IMR-90 (cell line): ENCODE measurements around the gene ARHGAP35. TPM values are rescaled to one million over a fixed set of nuclear protein-coding genes. Genes with fewer than 3 reads are reported as not detected.

Experiments
- ATAC-seq: fragments of 200-7000 bp; cut with Tn5 transposase; 2 replicates; pipeline ENCODE4 v1.9.1; 2020; ENCODE audit warnings: low read depth, mild to moderate bottlenecking, moderate library complexity
- BruUV-seq: library from RNA; stranded (reverse); fragments of 400-500 nt; replicated peaks from 2 replicates; lab custom pipeline; 2021; lab: Mats Ljungman, UMichigan
- CTCF ChIA-PET: fragments of 300-600 bp; formaldehyde crosslinking; extraction: SDS; loops from one replicate; lab custom pipeline; 2021; ENCODE audit warnings: antibody characterized with exemption; lab: Yijun Ruan, JAX
- POLR2A ChIA-PET: fragments of 300-600 bp; sonication (Branson Sonifier 250); formaldehyde crosslinking; loops from one replicate; lab custom pipeline; 2022; ENCODE audit warnings: antibody characterized with exemption; ENCODE audit not compliant: unreplicated experiment; lab: Charles Lee
- DNase-seq: peaks from one replicate; pipeline ENCODE4 v3.0.0; 2013
- H2AFZ ChIP-seq: replicated peaks from 2 replicates; pipeline ENCODE3; 2013; ENCODE audit warnings: low read length, mild to moderate bottlenecking; ENCODE audit not compliant: poor library complexity
- H2AK5ac ChIP-seq: 2 replicates; pipeline ENCODE4 v1.6.1; 2013; ENCODE audit warnings: low read depth, low read length, inconsistent platforms
- H2AK9ac ChIP-seq: replicated peaks from 2 replicates; pipeline ENCODE3; 2013; ENCODE audit warnings: mild to moderate bottlenecking, low read depth, low read length, moderate library complexity; ENCODE audit not compliant: poor library complexity
- H2BK120ac ChIP-seq: 2 replicates; pipeline ENCODE4 v1.6.1; 2013; ENCODE audit warnings: low read depth, low read length, inconsistent platforms
- H2BK15ac ChIP-seq: 3 replicates; pipeline ENCODE4 v1.6.1; 2013; ENCODE audit warnings: low read depth, low read length, inconsistent platforms
- H2BK20ac ChIP-seq: 2 replicates; pipeline ENCODE4 v1.6.1; 2013; ENCODE audit warnings: low read depth, mild to moderate bottlenecking, inconsistent platforms, low read length, moderate library complexity
- H2BK5ac ChIP-seq: 2 replicates; pipeline ENCODE4 v1.6.1; 2013; ENCODE audit warnings: mild to moderate bottlenecking, low read depth, low read length, inconsistent platforms; ENCODE audit not compliant: poor library complexity, severe bottlenecking
- H3K14ac ChIP-seq: replicated peaks from 2 replicates; pipeline ENCODE4 v1.6.1; 2013; ENCODE audit warnings: low read depth, low read length, inconsistent platforms
- H3K18ac ChIP-seq: 2 replicates; pipeline ENCODE4 v1.6.1; 2013; ENCODE audit warnings: low read depth, low read length, control low read depth
- H3K23ac ChIP-seq: 2 replicates; pipeline ENCODE4 v1.6.1; 2013; ENCODE audit warnings: low read depth, low read length, inconsistent platforms
- H3K27ac ChIP-seq: 2 replicates; pipeline ENCODE4 v1.5.1; 2013; ENCODE audit warnings: mild to moderate bottlenecking, control low read depth, low read length; ENCODE audit not compliant: insufficient read depth
- H3K27me3 ChIP-seq: 2 replicates; pipeline ENCODE4 v1.6.1; 2013; ENCODE audit warnings: low read length; ENCODE audit not compliant: control insufficient read depth, insufficient read depth
- H3K36me3 ChIP-seq: 2 replicates; pipeline ENCODE4 v1.6.1; 2013; ENCODE audit warnings: low read length, mixed read lengths; ENCODE audit not compliant: control insufficient read depth, insufficient read depth
- H3K4ac ChIP-seq: 2 replicates; pipeline ENCODE4 v1.6.1; 2013; ENCODE audit warnings: low read depth, low read length, inconsistent platforms
- H3K4me1 ChIP-seq: 2 replicates; pipeline ENCODE4 v1.6.1; 2013; ENCODE audit warnings: low read length, mixed read lengths; ENCODE audit not compliant: control insufficient read depth, insufficient read depth
- H3K4me2 ChIP-seq: 2 replicates; pipeline ENCODE4 v1.6.1; 2013; ENCODE audit warnings: low read depth, mild to moderate bottlenecking, control low read depth, low read length, moderate library complexity
- H3K4me3 ChIP-seq: 2 replicates; pipeline ENCODE4 v1.5.1; 2013; ENCODE audit warnings: low read depth, mild to moderate bottlenecking, control low read depth, low read length, moderate library complexity; ENCODE audit not compliant: insufficient read depth
- H3K56ac ChIP-seq: 2 replicates; pipeline ENCODE4 v1.6.1; 2013; ENCODE audit warnings: low read length, inconsistent platforms; ENCODE audit not compliant: insufficient read depth; ENCODE audit errors: extremely low read depth
- H3K79me1 ChIP-seq, 2 experiments: 2 replicates each; pipeline ENCODE4 v1.6.1; 2013; ENCODE audit warnings: low read length in 2 of 2, inconsistent platforms in 1 of 2, low read depth in 1 of 2
- H3K9ac ChIP-seq: 2 replicates; pipeline ENCODE4 v1.6.1; 2013; ENCODE audit warnings: low read depth, low read length, control low read depth
- H3K9me1 ChIP-seq: 2 replicates; pipeline ENCODE4 v1.6.1; 2013; ENCODE audit warnings: low read length, inconsistent platforms; ENCODE audit not compliant: insufficient read depth
- H3K9me3 ChIP-seq: 2 replicates; pipeline ENCODE4 v1.6.1; 2013; ENCODE audit warnings: low read length; ENCODE audit not compliant: control insufficient read depth, insufficient read depth
- H4K20me1 ChIP-seq: 2 replicates; pipeline ENCODE4 v1.6.1; 2013; ENCODE audit warnings: low read length, inconsistent platforms; ENCODE audit not compliant: insufficient read depth
- H4K5ac ChIP-seq: 2 replicates; pipeline ENCODE4 v1.6.1; 2013; ENCODE audit warnings: mild to moderate bottlenecking, low read depth, low read length, control low read depth
- H4K8ac ChIP-seq, 2 experiments: 2 replicates each; pipeline ENCODE4 v1.6.1; 2013; ENCODE audit warnings: low read depth in 2 of 2, low read length in 2 of 2, control low read depth in 1 of 2, inconsistent platforms in 1 of 2
- H4K91ac ChIP-seq: 2 replicates; pipeline ENCODE4 v1.6.1; 2013; ENCODE audit warnings: low read depth, low read length, inconsistent platforms; ENCODE audit not compliant: insufficient read depth
- BHLHE40 ChIP-seq: fragments of 150-350 bp; IDR thresholded peaks from 2 replicates; pipeline ENCODE4 v1.6.1; 2016; ENCODE audit warnings: mild to moderate bottlenecking, low read depth, low read length
- RCOR1 ChIP-seq: IDR thresholded peaks from 2 replicates; pipeline ENCODE4 v1.6.1; 2012; ENCODE audit warnings: mild to moderate bottlenecking, low read length, improper control_type of control experiment; ENCODE audit not compliant: insufficient replicate concordance
- RFX5 ChIP-seq: IDR thresholded peaks from 2 replicates; pipeline ENCODE4 v1.8.0; 2012; ENCODE audit warnings: low read depth, mild to moderate bottlenecking, low read length, moderate library complexity
- WGBS, 2 experiments: methylation state at CpG; one replicate each; pipeline versions ENCODE4 v1.1.5 to v1.1.7; 2013; ENCODE audit warnings: missing lambda C conversion rate in 2 of 2; ENCODE audit not compliant: insufficient read length in 1 of 2; ENCODE audit errors: extremely low coverage in 2 of 2; 5-methylcytosine and 5-hydroxymethylcytosine counted together
- dilution Hi-C: fragments of 300-500 bp; cut with HindIII; formaldehyde crosslinking; loops from one replicate; pipeline ENCODE4 v1.14.3; 2018; ENCODE audit warnings: low sequenced_read_pairs; ENCODE audit not compliant: unreplicated experiment
- in situ Hi-C: fragments of 300-500 bp; cut with MboI; formaldehyde crosslinking; loops from 3 replicates; pipeline ENCODE4 v1.14.3; 2019; ENCODE audit warnings: low sequenced_read_pairs, inconsistent platforms, mixed read lengths
- intact Hi-C: fragments of 100-400 bp; cut with micrococcal nuclease; formaldehyde crosslinking; loops from 2 replicates; pipeline ENCODE4 v1.10.0; 2022
- polyA plus RNA-seq, 3 experiments: library from polyadenylated mRNA; depleted of rRNA; stranded (reverse); fragments of >200 nt; gene quantifications; 2 replicates each; pipeline ENCODE4 v1.2.3, GENCODE V29; 2012; ENCODE audit warnings: low replicate concordance in 1 of 3
- total RNA-seq: library from RNA; depleted of rRNA; stranded (reverse); fragments of >200 nt; gene quantifications from 2 replicates; pipeline ENCODE4 v1.2.3, GENCODE V29; 2012

The ARHGAP35 gene
- total and polyA plus RNA-seq, 2 of the 4 experiments (the other 2 are of a cell fraction) = 16.4 to 29.0 TPM

DNA sequence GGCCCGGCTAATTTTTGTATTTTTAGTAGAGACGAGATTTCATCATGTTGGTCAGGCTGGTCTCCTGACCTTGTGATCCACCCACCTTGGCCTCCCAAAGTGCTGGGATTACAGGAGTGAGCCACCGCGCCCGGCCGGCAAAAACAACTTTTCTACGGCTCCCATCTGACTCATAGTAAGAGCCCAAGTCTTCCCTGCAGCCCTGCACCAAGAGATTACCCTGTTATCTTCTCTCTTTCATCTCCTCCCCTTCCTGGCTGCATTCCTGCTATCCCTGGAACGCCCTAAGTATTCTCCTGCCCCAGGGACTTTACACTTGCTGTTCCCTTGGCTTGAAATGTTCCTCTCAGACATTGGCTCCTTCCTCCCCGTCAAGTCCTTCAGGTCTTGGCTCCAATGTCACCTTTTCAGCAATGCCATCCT lies 16.7 kb upstream of the ARHGAP35 start:
- H3K56ac ChIP-seq = no peak overlapping the region
- TF ChIP-seq BHLHE40 (no peak), RFX5 (no peak), RCOR1 (no peak)
- no peaks in the 10 kb centered on the region for H3K9me3 ChIP-seq
- H2AK5ac ChIP-seq = no peak overlapping the region
- no peak overlapping the region for H2BK120ac ChIP-seq
- no peak overlapping the region for H3K4me2 ChIP-seq
- no peak overlapping the region for H3K9ac ChIP-seq
- peaks cover 45% of the 10 kb centered on the region for H4K20me1 ChIP-seq
- no peak overlapping the region for H2BK15ac ChIP-seq
- peaks cover 35% of the 10 kb centered on the region for H3K36me3 ChIP-seq
- H2AFZ ChIP-seq = no peak overlapping the region
- no peak overlapping the region for H3K4ac ChIP-seq
- no peaks in the 10 kb centered on the region for H3K27me3 ChIP-seq
- H3K79me1 ChIP-seq = peaks cover 17 to 81% of the 10 kb centered on the region in 2 experiments
- intact Hi-C loops (no loop called here), dilution Hi-C loops (no loop called here), in situ Hi-C loops (loop anchor here (5.0 to 10.0 kb wide), 2 partner anchors 59 to 87 kb away; partner anchors contain the start of gene SLC1A5)
- peak overlapping the region; percentile 3 for H2AK9ac ChIP-seq
- no peak overlapping the region for H2BK20ac ChIP-seq
- peaks cover 7% of the 10 kb centered on the region for H3K4me1 ChIP-seq
- no peak overlapping the region for H3K18ac ChIP-seq
- ATAC-seq (no peak), DNase-seq (no peak)
- H3K23ac ChIP-seq = no peak overlapping the region
- H4K91ac ChIP-seq = no peak overlapping the region
- 85% methylated on average over 9 of the region's 9 CpGs; no CpG with 5 or more reads in 1 of the 2 experiments for WGBS, 2 experiments
- H4K8ac ChIP-seq = no peak overlapping the region
- CTCF ChIA-PET = no interaction called here
- H3K9me1 ChIP-seq = peaks cover 3% of the 10 kb centered on the region; the same call in 1 of the 2 replicates
- H3K27ac ChIP-seq = no peak overlapping the region
- H2BK5ac ChIP-seq = no peak overlapping the region
- H3K4me3 ChIP-seq = no peak overlapping the region
- H3K14ac ChIP-seq = no peak overlapping the region
- no peak overlapping the region for H4K5ac ChIP-seq
- POLR2A ChIA-PET = no interaction called here
- BruUV-seq = no TSS peak
